HL-60/S4 treated with retinoic acid at 250 ng/mL for 4 days and 3 days (cell line): ENCODE results near the gene VPS51.
"Not testable (repeated sequence)": the region's sequence is repeated elsewhere in the genome, so short reads cannot be mapped to it uniquely, and the experiment has no call there.

Source experiments
- in situ Hi-C: fragments of 300-500 bp; cut with MboI; formaldehyde crosslinking; loops from 2 replicates; pipeline ENCODE4 v1.7.0; 2022; ENCODE audit warnings: low sequenced_read_pairs

VPS51 gene

GRCh38 chr11:65118097-65118837 lies 22.3 kb downstream of the VPS51 start:
- in situ Hi-C loops, result no loop called here

GRCh38 chr11:65118891-65119669 lies 23.1 kb downstream of the VPS51 start:
- in situ Hi-C loops, result not testable (repeated sequence)

- in situ Hi-C loops, result no loop called here
Observed at GRCh38 chr11:65119670-65119995, 23.6 kb downstream of the VPS51 start.

GRCh38 chr11:65120831-65121230 lies 24.8 kb downstream of the VPS51 start:
- in situ Hi-C loops, result no loop called here

- in situ Hi-C loops, result no loop called here
Observed at GRCh38 chr11:65121447-65121864, 25.4 kb downstream of the VPS51 start.

GRCh38 chr11:65121865-65122696 lies 26.1 kb downstream of the VPS51 start, which contains the start of the genes FAU and MRPL49:
FAU (minus strand) TSS chr11:65122134; CDS start chr11:65121813, 321 bp downstream.
MRPL49 (plus strand) TSS chr11:65122321; CDS start chr11:65122347, 26 bp downstream.
- in situ Hi-C loops, result no loop called here

GRCh38 chr11:65124480-65125196 lies 28.6 kb downstream of the VPS51 start:
- in situ Hi-C loops, result no loop called here

GRCh38 chr11:65125197-65126056 lies 29.4 kb downstream of the VPS51 start:
- in situ Hi-C loops, result no loop called here

- in situ Hi-C loops, result no loop called here
Observed at GRCh38 chr11:65126624-65127274, 30.7 kb downstream of the VPS51 start.

GRCh38 chr11:65127473-65128181 lies 31.6 kb downstream of the VPS51 start:
- in situ Hi-C loops, result no loop called here

- in situ Hi-C loops, result no loop called here
Observed at GRCh38 chr11:65128182-65129145, 32.5 kb downstream of the VPS51 start.

- in situ Hi-C loops, result no loop called here
Observed at GRCh38 chr11:65129649-65130441, 33.8 kb downstream of the VPS51 start.

GRCh38 chr11:65130631-65131416 lies 34.8 kb downstream of the VPS51 start:
- in situ Hi-C loops, result no loop called here

GRCh38 chr11:65131417-65131776 lies 35.4 kb downstream of the VPS51 start:
- in situ Hi-C loops, result no loop called here

GRCh38 chr11:65131895-65132237 lies 35.9 kb downstream of the VPS51 start:
- in situ Hi-C loops, result no loop called here
